OCI-LY1 (cell line): ENCODE data around the gene CFAP58.

ENCODE experiments used
- EZH2 ChIP-seq: fragments of 200-600 bp; sonication (generic), shearing (Covaris generic); IDR thresholded peaks from 2 replicates; pipeline ENCODE4 v1.8.0; 2017; ENCODE audit warnings: borderline replicate concordance, mixed run types, mild to moderate bottlenecking, antibody characterized with exemption, low read length, moderate library complexity, mixed read lengths
- TF ChIP-seq, protein P1 (sequence below): fragments of 200-600 bp; sonication (generic), shearing (Covaris generic); IDR thresholded peaks from 2 replicates; pipeline ENCODE4 v1.5.1; 2017; ENCODE audit warnings: mild to moderate bottlenecking, antibody characterized with exemption, low read length, moderate library complexity, mixed read lengths

DNA sequence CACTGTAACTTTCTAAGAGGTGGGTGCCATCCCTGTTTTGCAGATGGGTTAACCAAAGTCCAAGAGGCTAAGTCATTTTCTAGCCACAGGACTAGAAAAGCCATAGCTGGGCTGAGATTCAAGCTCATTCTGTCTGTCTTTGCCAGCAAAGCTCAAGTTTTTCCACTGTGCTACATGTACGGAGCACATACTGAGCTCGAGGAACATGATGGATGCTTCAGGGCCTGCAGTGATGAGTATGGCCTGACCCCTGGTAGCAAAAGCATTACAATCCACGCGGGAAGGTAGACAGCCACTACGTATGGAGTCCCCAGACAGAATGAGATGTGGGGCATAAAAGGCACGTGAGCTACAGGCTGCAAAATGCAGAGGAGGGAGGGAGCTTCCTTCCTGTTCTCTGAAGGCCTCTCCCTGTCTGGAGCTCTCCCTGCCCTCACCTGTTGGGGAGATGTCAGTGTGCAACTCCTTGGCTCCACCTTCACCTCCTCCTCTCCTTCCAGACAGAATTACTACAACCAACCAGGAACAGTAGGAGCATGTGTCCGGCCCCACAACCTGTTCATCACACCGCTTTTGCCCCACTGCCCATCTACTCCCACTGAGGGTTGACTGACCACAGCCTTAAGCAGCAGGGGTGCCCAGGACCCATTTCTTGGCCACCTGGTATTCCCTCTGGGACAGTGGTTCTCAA lies 31.8 kb upstream of the CFAP58 start:
- TF ChIP-seq, protein P1, sequence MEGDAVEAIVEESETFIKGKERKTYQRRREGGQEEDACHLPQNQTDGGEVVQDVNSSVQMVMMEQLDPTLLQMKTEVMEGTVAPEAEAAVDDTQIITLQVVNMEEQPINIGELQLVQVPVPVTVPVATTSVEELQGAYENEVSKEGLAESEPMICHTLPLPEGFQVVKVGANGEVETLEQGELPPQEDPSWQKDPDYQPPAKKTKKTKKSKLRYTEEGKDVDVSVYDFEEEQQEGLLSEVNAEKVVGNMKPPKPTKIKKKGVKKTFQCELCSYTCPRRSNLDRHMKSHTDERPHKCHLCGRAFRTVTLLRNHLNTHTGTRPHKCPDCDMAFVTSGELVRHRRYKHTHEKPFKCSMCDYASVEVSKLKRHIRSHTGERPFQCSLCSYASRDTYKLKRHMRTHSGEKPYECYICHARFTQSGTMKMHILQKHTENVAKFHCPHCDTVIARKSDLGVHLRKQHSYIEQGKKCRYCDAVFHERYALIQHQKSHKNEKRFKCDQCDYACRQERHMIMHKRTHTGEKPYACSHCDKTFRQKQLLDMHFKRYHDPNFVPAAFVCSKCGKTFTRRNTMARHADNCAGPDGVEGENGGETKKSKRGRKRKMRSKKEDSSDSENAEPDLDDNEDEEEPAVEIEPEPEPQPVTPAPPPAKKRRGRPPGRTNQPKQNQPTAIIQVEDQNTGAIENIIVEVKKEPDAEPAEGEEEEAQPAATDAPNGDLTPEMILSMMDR: no peak
- TF ChIP-seq EZH2: no peak
